T-helper 9 cell (primary cell): ENCODE data around the gene METTL4.

Experiments
- DNase-seq: peaks from one replicate; pipeline ENCODE4 v3.0.0-alpha.2; 2020

METTL4 gene

GRCh38 chr18:2515908-2516625, 55.2 kb downstream of the METTL4 start:
- no peak for DNase-seq

- DNase-seq = no peak
Measured at GRCh38 chr18:2515171-2515787, 56.0 kb downstream of the METTL4 start.

GRCh38 chr18:2513616-2514015, 57.7 kb downstream of the METTL4 start:
- no peak for DNase-seq

DNA sequence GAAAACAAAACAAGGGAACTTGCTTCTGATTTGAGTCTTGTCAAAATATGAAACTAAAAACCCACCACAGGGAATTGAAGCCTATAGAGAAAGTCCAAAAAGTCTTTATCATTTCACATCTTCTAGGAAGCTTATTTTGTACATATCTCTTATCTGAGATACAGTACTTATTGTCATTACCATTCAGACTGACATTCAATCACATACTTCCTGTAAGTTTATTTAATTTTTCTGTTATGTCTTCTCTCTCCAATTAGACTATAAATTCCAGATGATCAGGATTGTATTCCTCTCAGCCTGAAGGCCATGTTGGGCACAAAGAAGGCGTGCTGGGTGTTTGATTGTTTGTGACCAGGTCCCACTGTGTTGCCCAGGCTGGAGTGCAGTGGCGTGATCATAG, 59.2 kb downstream of the METTL4 start:
- no peak for DNase-seq

- DNase-seq = no peak
Measured at GRCh38 chr18:2511451-2511850, 59.9 kb downstream of the METTL4 start.

GRCh38 chr18:2510416-2510815, 60.9 kb downstream of the METTL4 start:
- no peak for DNase-seq

DNA sequence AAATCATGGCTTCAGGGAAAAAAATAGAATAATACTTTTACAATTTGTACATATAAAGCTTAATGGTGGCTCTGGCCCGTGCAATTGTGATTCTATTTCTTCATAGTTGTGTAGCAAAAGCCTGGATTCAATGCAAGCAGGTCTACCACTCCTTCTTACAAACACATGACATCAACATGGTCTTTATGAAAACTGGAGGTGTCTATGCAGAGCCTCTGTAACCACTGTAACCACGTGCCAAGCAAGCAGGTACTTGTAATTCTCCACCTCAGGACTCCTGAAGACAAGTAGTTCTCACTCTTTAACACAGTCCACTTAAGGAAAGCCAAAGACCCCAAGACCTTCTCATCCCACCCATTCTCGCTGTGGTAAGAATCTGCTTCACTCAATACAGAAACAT, 62.6 kb downstream of the METTL4 start:
- no peak for DNase-seq

DNA sequence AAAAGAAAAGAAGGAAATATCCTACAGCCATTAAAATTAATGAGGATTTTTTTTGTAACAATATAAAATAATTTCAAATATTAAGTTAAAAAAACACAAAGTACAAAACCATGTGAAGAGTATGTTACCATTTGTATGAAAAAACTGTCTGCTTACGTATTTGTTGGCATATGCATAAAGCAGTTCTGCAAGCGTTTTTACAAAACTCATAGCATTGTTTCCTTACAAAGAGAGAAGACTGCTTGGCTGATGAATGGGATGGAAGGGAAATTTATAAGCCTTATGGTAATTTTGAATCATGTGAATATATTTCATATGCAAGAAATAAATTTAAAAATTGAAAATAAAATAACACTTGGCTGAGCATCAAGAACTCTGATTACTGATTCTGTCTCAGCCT, 63.1 kb downstream of the METTL4 start:
- DNase-seq = no peak

DNA sequence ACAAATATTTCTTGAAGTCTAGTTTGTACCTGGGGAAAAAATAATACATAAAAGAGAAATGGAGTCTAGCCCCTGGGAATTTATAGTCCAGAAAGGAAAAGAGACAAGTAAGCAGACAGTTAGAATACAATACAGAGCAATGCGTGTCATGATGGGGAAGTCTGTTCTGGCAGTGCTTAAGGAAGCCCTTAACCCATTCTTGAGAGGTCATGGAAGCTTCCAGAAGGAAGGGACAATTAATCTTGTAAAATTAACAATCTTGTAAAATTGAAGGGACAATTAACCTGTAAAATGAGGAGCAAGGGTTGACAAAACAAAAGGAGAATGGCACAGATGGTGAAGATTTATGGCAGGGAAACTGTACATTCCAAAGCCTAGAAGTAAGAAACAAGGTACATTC, 66.7 kb downstream of the METTL4 start:
- DNase-seq = no peak

DNA sequence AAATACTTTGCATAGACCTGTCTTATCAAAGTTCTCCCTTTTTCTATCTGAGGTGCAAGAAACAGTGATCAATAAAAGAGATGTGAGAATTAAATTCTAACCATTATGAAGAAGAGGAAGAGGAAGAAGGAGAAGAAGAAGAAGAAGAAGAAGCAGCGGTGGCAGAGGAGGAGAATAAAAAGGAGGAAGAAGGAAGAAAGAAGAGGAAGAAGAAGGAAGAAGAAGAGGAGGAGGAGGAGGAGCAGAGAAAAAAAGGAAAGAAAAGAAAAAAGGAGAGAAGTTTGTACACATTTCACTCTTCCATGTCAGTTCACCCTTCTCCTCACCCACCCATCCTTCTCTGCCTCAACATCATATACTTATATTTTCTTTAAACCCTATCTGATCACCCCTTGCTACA, 68.4 kb downstream of the METTL4 start:
- no peak for DNase-seq

GRCh38 chr18:2502394-2502793, 68.9 kb downstream of the METTL4 start:
- DNase-seq = no peak

DNA sequence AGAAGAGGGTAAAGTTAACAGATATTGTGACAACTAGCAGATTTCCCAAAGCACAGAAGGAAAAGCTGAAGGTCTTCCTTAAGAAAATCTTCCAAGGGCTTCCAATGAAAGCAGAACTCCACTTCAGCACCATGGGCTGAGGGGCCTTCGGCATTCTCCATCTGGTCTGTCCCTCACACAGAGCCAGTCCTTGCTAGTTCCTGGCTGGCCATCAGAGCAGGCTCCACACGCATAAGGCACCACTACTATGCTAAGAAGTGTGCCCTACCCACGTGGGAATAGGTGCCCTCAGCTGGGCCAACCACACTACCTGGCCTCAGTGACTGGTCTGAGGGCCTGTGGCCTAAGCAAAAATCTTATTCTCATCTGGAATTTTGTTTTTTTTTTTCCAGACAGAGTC, 73.5 kb downstream of the METTL4 start:
- no peak for DNase-seq

DNA sequence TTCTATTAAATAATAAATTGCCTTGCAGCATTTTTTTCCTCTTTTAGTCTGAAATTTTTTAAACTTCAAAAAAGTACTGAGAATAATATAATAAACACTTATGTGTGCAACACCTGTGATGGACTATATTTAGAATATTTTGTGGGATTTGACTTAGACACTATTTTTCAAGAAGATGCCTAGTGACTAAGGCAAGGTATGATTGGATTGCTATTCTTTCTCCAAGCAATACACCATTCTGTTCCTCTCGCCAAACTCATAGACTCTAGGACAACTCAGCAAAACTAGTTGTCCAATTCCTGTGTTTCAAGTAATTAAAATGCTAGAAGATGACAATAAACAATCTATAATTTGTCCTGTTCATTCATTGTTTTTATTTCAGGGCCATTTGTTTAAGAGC, 75.9 kb downstream of the METTL4 start:
- DNase-seq = no peak

DNA sequence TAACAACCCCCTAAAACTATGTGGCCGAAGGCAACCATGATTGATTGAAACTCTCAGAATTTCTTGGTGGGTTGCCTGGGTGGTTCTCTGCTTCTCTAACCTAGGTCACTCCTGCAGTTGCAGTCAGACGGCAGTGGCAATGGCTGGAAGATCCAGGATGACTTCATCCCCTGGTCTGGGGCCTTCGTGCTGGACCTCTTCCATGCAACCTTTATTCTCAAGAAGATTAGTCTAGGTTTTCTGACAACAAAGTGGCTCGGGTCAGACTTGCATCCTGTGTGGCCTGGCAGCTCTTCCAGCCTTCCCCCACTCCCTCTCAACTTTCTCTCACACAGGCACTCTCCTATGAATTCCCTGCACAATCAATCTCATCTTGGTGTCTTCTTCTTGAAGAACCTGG, 76.4 kb downstream of the METTL4 start:
- DNase-seq = no peak
